T1000 (cell line): Measurements from ENCODE around the gene RFX5.
A peak's percentile ranks its signal among the peaks of the same experiment; 100 is the strongest.
"Not testable (repeated sequence)": the region's sequence is repeated elsewhere in the genome, so short reads cannot be mapped to it uniquely, and the experiment has no call there.

Experiments
- DNase-seq: peaks from one replicate; lab custom pipeline; 2025; ENCODE audit warnings: mixed read lengths; lab: John Stamatoyannopoulos, UW

Gene RFX5

DNA sequence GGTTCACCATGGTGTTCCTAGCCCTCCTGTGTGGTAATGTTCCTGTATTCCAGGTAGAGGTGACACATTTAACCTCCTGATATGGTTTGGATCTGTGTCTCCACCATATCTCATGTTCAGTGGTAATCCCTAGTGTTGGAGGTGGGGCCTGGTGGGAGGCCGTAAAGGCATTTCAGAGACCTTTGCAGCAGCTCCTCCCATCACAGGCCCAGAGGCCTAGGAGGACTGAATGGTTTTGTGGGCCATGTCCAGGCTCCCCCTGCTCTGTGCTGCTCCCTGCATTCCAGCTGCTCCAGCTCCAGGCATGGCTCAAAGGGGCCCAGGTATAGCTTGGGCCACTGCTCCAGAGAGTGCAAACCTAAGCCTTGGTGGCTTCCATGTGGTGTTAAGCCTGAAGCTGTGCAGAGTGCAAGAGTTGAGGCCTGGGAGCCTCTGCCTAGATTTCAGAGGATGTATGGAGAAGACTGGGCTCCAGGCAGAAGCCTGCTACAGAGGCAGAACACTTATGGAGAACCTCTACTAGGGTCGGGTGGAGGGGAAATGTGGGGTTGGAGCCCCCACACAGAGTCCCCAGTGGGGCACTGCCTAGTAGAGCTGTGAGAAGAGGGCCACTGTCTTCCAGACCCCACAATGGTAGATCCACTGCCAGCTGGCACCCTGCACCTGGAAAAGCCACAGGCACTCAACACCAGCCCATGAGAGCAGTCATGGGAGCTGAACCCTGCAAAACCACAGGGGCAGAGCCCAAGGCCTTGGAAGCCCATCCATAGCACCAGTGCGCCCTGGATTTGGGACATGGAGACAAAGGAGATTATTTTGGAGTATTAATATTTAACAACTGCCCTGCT lies 15.5 kb upstream of the RFX5 start:
- no peak for DNase-seq

DNA sequence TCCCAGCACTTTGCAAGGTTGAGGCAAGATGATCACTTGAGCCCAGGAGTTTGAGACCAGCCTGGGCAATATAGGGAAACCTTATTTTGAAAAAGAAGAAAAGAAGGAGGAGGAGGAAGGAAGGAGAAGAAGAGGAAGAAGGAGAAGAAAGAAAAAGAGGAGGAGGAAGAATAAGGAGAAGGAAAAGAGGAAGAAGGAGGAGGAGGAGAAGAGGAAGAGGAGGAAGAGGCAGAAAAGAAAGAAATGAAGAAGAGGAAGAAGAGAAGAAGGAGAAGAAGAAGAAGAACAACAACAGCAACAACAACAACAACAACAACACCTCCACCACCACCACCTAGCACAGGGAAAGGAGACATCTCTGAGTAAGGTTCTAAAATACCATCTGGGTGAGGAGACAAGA lies 14.8 kb upstream of the RFX5 start:
- no peak for DNase-seq

DNA sequence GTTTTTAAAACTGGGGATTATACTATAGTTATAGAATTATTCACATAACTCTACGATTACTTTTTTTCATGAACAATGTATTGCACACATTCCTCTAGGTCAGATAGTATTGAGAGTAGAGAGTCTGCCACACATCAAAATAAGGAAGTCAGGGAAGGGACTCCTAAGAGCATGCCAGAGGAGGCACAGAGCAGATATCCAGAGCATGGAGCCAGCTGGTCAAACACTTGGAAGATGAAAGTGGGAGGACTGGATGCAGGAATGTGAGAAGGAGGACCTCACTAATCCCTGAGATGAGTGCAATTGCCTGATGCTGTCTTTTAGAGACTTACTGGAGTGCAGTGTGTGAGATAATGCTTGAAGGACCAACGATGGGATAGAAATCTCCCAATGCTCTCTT lies 9.6 kb upstream of the RFX5 start:
- DNase-seq: no peak

DNA sequence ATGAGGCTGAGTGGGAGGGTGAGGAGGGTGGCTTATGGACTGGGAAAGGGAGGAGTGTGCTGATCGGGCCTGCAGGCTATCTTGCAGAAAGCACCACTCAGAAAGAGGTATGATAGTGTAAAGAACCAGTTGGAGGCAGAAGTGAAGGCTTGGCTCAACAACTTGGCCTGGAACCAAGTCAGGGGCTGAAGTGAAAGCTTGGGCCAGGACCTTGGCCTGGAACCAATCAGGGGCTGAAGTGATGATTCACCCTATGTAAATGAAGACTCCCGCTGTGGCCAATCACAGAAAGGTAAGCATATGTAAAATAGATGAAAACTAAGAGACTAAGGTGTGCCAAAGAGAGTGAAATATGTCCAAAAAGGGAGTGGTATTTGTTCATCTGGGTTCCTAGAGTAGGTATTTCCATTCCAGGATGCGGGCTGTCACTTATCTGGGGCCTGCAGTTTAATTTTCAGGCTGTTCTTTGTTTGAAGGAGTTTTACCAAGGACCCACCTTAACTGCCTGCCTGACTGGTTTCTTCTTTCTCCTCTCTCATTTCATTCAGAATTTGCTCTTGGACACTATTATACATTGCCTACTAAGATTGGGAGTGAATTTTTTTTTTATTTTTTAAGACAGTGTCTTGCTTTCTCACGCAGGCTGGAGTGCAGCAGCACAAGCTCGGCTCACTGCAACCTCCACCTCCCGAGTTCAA lies 5.1 kb upstream of the RFX5 start:
- DNase-seq: peak; percentile 48

DNA sequence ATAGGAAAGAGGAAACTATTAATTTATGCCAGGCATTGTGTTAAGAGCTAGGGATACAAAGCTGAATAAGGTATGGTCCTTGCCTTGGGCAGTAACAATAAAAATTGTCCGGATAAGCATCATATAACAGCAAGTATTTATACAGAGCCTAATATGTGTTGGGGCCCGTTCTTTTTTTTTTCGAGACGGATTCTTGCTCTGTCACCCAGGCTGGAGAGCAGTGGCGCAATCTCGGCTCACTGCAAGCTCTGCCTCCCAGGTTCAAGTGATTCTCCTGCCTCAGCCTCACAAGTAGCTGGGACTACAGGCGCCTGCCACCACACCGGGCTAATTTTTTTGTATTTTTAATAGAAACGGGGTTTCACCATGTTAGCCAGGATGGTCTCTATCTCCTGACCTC lies 3.3 kb upstream of the RFX5 start:
- DNase-seq: not testable (repeated sequence)

DNA sequence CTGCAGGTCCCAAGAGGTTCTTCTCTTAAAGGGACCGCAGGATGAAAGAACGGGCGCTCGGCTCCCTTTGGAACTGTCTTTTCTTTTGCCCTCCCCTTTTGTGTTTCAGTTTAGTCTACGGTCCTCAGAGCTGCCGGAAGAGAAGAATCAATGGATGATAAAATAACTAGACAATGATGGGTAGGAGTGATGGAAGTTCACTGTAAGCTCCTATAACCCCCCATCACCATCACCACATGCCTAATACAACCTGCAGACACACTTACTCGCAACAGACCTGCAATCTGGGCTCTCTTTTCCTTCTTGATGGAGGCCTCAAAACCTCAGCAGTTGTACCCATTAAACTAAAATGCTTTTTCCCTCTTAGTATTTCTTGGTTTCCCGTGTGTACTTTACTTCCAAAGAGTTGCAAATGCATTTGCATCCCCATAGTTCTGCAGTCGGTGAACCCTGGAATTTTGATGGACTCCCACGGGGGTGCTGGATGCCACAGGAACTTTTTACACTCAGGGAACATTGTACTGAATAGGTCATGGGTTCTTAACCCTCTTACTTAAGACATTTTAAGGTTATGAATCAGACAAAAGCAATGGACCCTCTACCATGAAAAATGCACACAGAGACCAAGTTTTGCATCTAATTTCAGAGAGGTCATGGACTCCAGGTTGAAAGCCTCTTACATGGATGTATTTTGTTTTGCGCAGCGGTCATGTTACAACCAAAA lies 633 bp upstream of the RFX5 start:
- DNase-seq: no peak

DNA sequence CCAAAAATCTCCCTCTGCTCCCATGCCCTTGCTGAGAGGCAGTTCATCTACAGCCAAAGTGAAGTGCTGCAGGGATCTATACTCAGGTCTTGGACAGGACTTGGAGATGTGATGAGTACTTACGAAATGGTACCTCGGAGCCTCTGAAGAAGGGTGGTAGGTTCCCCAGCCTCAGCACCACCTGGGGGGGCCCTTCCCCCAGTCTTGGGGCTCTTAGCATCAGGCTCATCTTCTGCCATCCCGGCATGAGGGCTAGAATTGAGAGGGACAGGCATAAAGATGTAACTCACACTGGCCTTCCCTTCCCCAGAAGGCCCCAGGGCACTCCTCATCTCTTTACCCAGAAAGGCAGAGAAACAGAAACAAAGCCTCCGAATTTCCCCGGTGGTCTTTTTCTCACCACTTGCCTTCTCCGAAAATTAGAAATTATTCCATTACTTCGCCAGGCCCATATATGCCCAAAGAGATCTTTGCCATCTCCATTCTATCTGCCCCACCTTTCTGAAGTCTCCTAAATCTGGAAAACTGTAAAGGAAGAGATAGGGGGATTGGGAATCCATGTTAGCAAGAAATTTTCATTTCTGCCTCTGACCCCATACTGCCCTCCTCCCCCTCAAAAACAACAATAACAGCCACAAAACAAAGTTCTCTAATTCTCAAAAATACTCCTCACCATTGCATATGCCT lies 827 bp downstream of the RFX5 start:
- DNase-seq: no peak

DNA sequence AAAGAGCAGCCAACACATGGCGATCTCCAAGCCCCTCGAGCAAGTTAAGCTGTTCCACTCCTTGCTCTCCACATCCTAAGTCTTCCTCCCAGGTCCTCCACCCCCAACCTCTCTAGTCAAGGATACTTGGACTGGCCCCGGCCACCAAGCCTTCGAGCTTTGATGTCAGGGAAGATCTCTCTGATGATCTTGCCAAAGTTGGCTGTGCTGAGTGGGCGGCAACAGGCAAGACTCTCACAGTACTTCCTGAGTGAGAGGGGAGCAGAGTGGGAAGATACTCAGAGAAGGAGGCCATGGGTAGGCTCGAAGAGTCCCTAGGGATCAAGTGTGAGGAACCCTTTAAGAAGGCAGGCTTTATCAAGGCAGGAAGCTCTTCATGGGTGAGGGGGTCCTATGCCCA lies 2.8 kb downstream of the RFX5 start:
- no peak for DNase-seq

DNA sequence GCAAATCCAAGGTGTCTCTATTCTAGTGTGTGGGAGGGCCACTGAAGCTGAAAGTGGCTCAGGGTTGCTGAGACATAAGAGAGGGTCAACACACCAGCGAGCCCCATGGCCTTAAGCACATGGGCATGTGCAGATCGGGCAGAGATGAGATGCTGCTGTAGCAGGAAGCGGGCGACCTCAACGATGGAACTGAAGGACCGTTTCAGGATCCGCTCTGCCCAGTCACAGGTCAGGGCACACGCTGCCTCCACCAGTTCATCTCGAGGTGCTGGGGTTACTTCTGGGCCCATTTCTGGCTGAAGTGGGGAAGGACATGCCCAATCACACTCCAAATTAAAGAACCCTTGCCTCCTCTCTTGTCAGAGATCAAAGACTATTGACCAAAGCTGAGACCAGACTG lies 3.5 kb downstream of the RFX5 start:
- no peak for DNase-seq

DNA sequence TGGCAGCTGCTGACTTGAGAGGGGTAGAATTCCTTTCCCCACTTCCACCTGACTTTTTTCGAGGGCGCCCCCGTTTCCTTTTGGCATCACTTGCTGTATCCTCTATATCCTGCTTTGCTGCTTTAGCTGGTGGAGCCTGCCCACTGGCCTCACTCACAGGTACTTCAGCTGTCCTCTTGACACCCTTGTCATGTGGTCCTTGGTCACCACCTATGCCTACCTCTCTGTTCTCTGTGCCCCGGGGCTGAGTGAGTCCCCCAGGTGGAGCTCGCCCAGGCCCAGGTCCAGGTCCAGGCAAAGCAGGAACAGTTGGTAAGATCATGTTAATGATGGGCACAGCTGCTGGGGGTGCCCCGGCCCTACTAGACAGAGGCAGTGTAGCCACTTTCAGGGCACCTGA lies 4.5 kb downstream of the RFX5 start:
- DNase-seq: no peak

DNA sequence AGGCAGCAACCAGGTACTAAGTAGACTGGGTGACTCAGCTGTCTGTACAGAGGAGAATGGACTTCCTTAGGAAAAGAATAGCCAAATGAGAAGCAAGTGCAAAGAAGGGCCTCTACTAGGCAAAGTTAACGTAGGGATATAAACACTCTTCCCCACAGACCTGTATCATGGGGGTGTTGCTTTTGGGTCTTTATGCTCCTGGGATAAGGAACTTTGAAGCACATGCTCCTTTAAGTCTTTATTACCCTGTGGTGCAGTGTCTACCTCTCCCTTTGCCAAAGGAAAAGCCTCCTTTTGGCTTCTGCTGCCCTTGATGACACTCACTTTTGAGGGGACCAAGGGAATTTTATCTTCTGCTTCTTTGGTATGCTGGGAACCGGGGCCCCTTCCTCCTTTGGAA lies 5.0 kb downstream of the RFX5 start:
- no peak for DNase-seq

DNA sequence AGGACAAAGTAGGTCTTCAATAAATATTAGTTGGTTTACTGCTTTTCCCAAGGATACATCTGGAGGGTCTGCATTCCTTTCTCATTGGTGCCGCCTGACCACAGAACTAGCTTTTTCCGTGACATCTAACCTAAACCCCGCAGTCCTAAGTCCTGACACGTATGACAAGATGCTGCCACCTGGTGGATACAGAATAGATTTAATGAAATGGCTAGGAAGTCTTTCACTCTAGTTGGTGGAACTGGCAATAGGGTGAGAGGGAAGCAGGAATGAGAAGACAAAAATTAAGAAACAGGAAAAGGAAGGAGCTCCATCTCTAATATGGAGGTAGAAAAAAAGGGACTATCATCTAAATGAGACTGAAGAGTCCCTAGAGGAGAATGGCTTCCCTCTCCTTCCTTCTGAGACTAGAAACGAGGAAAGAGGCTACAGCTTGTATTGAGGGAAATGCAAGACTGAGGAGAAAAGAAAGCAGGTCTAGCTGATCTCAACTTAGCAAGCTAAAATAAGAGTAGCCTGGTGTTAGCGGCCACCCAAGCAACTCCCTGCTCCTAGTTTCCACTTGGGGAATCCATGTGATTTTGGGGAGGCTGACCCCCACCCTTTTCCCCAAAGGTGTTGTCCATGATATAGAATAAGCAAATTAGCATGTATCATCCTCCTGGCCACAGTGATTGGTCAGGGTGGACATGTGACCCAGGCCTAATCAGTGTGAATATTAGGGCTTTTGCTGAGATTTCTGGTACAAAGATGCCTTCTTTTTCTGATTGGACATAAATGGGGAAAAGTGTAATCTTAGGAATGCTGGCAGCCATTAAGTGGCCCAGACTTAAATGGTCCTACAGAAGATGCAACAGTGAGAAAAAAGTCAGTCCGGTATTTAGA lies 5.9 kb downstream of the RFX5 start:
- no peak for DNase-seq

DNA sequence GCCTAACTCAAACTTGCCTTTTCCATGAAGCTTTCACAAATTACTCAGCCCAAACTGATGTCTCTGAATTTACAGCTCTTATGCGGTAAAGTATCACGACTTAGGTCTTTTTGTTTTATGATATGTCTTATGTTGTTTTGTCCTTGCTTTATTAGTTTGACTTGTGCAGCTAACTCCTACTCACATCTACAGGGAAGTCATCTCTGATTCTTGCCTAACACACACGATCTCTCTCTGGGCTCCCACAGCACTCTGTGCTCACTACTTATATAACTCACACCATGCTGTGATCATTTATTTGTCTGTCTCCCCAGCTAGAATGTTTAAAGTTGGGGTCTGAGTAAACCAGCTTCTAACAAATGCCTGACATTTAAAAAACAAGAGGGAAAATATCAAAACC lies 10.5 kb downstream of the RFX5 start:
- no peak for DNase-seq

DNA sequence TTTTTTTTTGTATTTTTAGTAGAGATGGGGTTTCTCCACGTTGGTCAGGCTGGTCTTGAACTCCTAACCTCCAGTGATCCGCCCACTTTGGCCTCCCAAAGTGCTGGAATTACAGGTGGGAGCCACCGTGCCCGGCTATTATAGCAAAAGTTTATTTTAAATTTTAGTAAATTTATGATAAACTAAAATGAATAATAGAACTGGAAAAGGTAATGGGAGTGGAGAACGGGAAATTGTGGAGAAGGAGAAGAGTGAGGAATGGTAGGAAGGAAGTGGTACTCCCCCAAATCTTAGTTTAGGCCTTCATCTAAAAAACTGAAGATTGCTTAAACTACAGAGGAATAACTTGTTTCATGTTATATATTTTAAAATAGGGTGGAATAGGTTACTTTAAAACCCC lies 12.2 kb downstream of the RFX5 start:
- DNase-seq: no peak

DNA sequence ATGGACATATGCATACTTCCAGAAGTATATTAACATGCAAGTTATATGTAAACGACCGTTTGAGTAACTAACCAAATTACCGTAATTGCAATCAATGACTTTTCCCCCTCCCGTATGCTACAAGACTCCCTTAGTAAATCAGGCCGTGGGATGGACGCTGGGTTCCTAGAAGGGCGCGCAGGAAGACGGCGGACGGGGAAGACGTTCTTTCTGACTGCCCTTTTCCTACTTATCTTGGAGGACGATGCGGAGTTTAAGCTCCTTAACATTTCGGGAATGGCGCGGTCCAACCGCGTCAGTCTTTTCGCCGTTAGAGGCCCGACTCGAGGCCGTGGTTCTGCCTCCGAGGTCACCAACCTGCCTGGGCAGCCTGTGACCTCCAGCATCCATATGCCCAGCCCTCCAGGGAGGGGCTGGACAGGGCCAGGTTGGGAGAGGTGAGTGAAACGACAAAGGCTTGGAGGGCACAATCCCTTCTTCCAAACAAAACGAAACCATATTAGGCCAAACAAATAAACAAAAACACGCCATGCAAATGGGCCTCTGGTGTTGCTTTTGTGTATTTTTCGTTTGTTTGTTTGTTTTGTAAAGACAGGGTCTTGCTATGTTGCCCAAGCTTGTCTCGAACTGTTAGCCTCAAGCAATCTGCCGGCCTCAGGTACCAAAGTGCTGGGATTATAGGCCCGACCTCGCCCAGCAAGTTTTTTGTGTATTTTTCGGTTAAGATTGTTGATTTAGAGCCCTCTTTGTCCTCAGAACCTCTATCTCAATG lies 19.0 kb downstream of the RFX5 start:
- DNase-seq: no peak

DNA sequence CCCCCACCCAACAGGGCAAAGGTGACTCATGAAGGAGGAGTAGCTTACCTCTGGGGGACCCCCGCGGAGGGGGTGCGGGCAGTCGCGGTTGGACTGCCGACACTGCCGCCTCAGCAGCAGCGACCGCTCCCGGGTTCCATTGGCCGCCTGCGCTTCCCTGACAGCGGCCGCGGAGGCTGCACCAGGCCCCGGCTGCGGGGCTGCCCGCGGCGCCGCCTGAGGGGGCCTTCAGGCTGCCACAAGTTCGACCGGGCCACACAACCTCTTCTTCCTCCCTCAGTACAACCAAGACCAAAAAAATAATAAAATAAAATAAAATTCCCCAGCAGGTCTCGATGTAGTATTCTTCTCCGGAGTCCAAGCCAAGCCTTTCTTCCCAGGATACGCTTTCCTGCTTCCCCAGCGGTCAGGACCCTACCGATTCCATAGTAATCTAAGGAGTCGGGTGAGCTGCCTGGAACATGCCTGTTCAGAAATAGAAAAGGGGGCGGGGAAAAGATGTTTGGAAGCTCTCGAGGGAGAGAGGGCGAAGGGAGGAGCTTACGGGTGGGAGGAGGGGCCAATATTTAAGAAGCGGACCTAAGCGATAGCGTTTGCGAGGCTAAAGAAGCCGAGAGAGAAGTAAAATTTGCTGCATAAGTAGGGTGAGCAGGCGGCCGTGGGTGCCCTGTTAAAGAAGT lies 19.7 kb downstream of the RFX5 start, which contains the start of gene PI4KB:
PI4KB (minus strand) TSS at position 194 of the 680 bp plus-strand sequence. CDS start 10,935 bp downstream, outside the sequence.
- peak; percentile 89 for DNase-seq

DNA sequence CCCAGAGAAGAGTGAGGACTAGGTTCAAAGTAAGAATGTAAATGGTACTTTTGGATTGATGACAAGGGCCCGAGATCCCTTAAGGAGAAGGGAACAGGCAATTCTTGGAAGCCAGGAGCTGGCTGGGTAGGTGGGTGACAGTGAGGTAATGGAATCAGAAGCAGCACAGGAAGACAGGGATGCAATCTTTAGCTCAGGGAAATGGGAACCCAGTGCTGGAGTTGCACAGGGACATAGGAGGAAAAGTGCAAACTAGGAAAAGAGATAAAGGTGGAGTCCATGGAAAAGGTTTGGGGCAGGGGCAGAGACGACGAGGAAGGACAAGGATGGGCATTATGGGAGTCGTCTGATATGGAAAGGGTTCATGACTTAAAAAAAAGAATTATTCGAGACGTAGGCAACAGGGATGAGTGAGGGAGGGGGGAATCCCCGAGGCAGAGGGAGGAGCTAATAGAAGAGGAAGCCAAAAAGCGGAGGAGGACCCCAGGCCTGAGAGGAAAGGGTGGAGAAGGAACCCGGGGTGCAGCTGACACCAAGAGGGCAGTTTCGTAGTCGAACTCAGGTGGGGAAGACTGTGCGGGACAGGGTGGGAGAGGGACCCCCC lies 20.3 kb downstream of the RFX5 start:
- no peak for DNase-seq

DNA sequence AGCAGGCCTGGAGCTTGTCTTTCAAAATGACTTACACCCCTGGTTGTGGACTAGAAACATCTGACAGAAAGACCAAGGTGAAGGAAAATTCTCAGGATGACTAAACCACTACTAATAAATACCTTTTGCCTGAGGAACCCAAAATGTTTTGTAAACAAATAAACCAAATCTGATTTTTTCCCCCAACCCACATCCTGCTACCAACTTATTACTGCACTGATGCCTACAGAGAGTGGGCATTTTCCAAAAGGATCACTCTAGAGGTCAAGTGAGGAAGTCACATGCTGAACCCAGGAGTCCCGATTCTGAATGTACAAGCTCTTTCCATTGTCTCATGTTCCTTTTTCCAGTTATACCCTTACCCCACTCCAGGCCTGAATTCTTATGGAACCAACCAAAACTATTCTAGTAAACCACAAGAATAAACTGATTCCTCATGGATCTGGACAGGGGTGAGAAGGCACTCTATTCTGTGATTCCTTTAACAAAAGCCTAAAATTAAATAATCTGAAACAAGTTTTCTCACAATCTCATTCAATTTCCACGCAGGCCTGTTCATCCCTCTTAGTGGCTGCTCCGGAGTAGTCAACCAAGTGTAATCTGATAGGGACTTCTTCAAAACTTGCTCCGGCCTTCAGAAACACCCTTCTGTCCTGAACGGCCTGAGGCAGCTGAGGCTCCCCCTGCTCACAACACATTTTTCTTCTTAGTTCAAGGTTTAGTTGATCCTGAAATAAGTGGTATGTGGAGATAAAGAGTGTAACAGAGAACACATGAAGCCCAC lies 21.2 kb downstream of the RFX5 start:
- no peak for DNase-seq

DNA sequence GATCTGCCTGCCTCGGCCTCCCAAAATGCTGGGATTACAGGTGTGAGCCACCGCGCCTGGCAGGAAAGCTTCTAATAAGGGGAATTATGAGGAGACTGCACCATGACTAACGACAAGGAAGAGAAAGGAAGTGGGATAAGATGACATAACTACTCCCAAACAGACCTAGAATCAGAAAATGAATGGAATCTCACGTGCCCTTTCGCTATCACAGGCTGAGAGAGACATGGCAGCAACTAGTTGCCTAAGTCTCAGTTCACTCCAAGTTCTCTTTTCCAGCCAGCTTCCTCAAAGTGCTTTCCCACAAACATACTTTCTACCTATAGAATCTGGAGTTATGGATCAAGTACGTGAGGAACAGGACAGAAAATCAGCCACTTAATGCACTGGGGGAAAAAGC lies 21.8 kb downstream of the RFX5 start:
- no peak for DNase-seq
